H9 (cell line): ENCODE measurements around the gene RCAN1. TPM values are rescaled to one million over a fixed set of nuclear protein-coding genes. Genes with fewer than 3 reads are reported as not detected.

ENCODE experiments used
- DNase-seq: peaks from one replicate; pipeline ENCODE4 v3.0.0-alpha.2; 2017
- H2AFZ ChIP-seq: one replicate; pipeline ENCODE4 v1.6.1; 2013; ENCODE audit warnings: mild to moderate bottlenecking, low read length, control low read depth, moderate library complexity
- H2AK5ac ChIP-seq: 2 replicates; pipeline ENCODE4 v1.6.1; 2013; ENCODE audit warnings: low read length, control low read depth, mixed read lengths; ENCODE audit not compliant: insufficient read length
- H2BK120ac ChIP-seq: one replicate; pipeline ENCODE4 v1.6.1; 2013; ENCODE audit warnings: low read depth, mild to moderate bottlenecking, low read length, control low read depth, inconsistent platforms; ENCODE audit not compliant: poor library complexity, severe bottlenecking
- H2BK12ac ChIP-seq: 2 replicates; pipeline ENCODE4 v1.6.1; 2013; ENCODE audit warnings: low read length, control low read depth, mixed read lengths, low read depth; ENCODE audit not compliant: insufficient read length
- H2BK15ac ChIP-seq: 2 replicates; pipeline ENCODE4 v1.6.1; 2013; ENCODE audit warnings: low read depth, low read length, control low read depth
- H2BK20ac ChIP-seq: one replicate; pipeline ENCODE4 v1.6.1; 2013; ENCODE audit warnings: low read depth, mild to moderate bottlenecking, low read length, control low read depth, inconsistent platforms; ENCODE audit not compliant: poor library complexity, severe bottlenecking
- H2BK5ac ChIP-seq: 2 replicates; pipeline ENCODE4 v1.6.1; 2013; ENCODE audit warnings: low read length, control low read depth, mixed read lengths; ENCODE audit not compliant: insufficient read length
- H3K14ac ChIP-seq: 2 replicates; pipeline ENCODE4 v1.6.1; 2013; ENCODE audit warnings: low read length, control low read depth; ENCODE audit not compliant: insufficient read depth
- H3K18ac ChIP-seq: 2 replicates; pipeline ENCODE4 v1.6.1; 2013; ENCODE audit warnings: low read depth, mild to moderate bottlenecking, mixed read lengths, low read length, control low read depth; ENCODE audit not compliant: insufficient read length
- H3K23ac ChIP-seq: 2 replicates; pipeline ENCODE4 v1.6.1; 2013; ENCODE audit warnings: low read length, control low read depth, mixed read lengths, low read depth; ENCODE audit not compliant: insufficient read length
- H3K23me2 ChIP-seq: 2 replicates; pipeline ENCODE4 v1.6.1; 2013; ENCODE audit warnings: low read depth, mild to moderate bottlenecking, mixed read lengths, low read length, control low read depth; ENCODE audit not compliant: insufficient read length, poor library complexity, severe bottlenecking
- H3K27ac ChIP-seq: 2 replicates; pipeline ENCODE4 v1.5.1; 2013; ENCODE audit warnings: low read length, control low read depth, mixed read lengths, low read depth; ENCODE audit not compliant: insufficient read length
- H3K27me3 ChIP-seq: 2 replicates; pipeline ENCODE4 v1.6.1; 2013; ENCODE audit warnings: low read length, control low read depth, inconsistent platforms; ENCODE audit not compliant: insufficient read depth
- H3K4ac ChIP-seq: 2 replicates; pipeline ENCODE4 v1.6.1; 2013; ENCODE audit warnings: low read depth, mild to moderate bottlenecking, control low read depth, inconsistent platforms, low read length, moderate library complexity
- H3K4me1 ChIP-seq: 2 replicates; pipeline ENCODE4 v1.6.1; 2013; ENCODE audit warnings: low read length, control low read depth, inconsistent platforms; ENCODE audit not compliant: insufficient read depth
- H3K4me2 ChIP-seq: 2 replicates; pipeline ENCODE4 v1.6.1; 2013; ENCODE audit warnings: low read length, control low read depth, mixed read lengths; ENCODE audit not compliant: insufficient read length, insufficient read depth
- H3K56ac ChIP-seq: 2 replicates; pipeline ENCODE4 v1.6.1; 2013; ENCODE audit warnings: low read depth, mild to moderate bottlenecking, mixed read lengths, low read length, control low read depth; ENCODE audit not compliant: insufficient read length
- H3K79me1 ChIP-seq: 2 replicates; pipeline ENCODE4 v1.6.1; 2013; ENCODE audit warnings: low read depth, mild to moderate bottlenecking, moderate library complexity, low read length, control low read depth, inconsistent platforms; ENCODE audit not compliant: insufficient read depth, poor library complexity, severe bottlenecking
- H3K79me2 ChIP-seq: 2 replicates; pipeline ENCODE4 v1.6.1; 2013; ENCODE audit warnings: low read length, control low read depth, inconsistent platforms; ENCODE audit not compliant: insufficient read depth
- H3K9ac ChIP-seq: 2 replicates; pipeline ENCODE4 v1.6.1; 2013; ENCODE audit warnings: low read length, control low read depth, mixed read lengths; ENCODE audit not compliant: insufficient read length; ENCODE audit errors: extremely low read depth
- H3K9me3 ChIP-seq: one replicate; pipeline ENCODE4 v1.6.1; 2013; ENCODE audit warnings: low read depth, low read length, inconsistent platforms; ENCODE audit not compliant: control insufficient read depth
- H3T11ph ChIP-seq: one replicate; pipeline ENCODE4 v1.6.1; 2013; ENCODE audit warnings: mild to moderate bottlenecking, low read length, control low read depth, inconsistent platforms
- H4K20me1 ChIP-seq: one replicate; pipeline ENCODE4 v1.6.1; 2013; ENCODE audit not compliant: control insufficient read depth, insufficient read length, insufficient read depth
- H4K5ac ChIP-seq: 2 replicates; pipeline ENCODE4 v1.6.1; 2013; ENCODE audit warnings: low read depth, mild to moderate bottlenecking, mixed read lengths, low read length, control low read depth; ENCODE audit not compliant: insufficient read length
- H4K8ac ChIP-seq: replicated peaks from 2 replicates; pipeline ENCODE4 v1.6.1; 2013; ENCODE audit warnings: low read length, control low read depth, mixed read lengths, low read depth; ENCODE audit not compliant: insufficient read length
- H4K91ac ChIP-seq: 2 replicates; pipeline ENCODE4 v1.6.1; 2013; ENCODE audit warnings: low read depth, mild to moderate bottlenecking, moderate library complexity, mixed read lengths, low read length, control low read depth; ENCODE audit not compliant: insufficient read length
- H3K27ac Mint-ChIP-seq, 3 experiments: 2 replicates in 2 of 3; 3 replicates in 1 of 3; pipeline ENCODE4 v1.8.0; 2020 to 2021; ENCODE audit warnings: mixed read lengths in 3 of 3, mild to moderate bottlenecking in 1 of 3, moderate library complexity in 1 of 3
- H3K27me3 Mint-ChIP-seq: 2 replicates; pipeline ENCODE4 v1.8.0; 2021; ENCODE audit warnings: low read depth, mild to moderate bottlenecking, moderate library complexity, mixed read lengths
- H3K36me3 Mint-ChIP-seq, 3 experiments: 2 replicates in 2 of 3; 3 replicates in 1 of 3; pipeline ENCODE4 v1.8.0; 2020 to 2021; ENCODE audit warnings: low read depth in 3 of 3, mixed read lengths in 3 of 3; ENCODE audit not compliant: insufficient read depth in 1 of 3
- H3K4me1 Mint-ChIP-seq, 2 experiments: 2 replicates each; pipeline ENCODE4 v1.8.0; 2020; ENCODE audit warnings: mixed read lengths in 2 of 2
- H3K4me3 Mint-ChIP-seq, 2 experiments: 2 replicates in 1 of 2; 3 replicates in 1 of 2; pipeline ENCODE4 v1.8.0; 2020 to 2021; ENCODE audit warnings: mild to moderate bottlenecking in 2 of 2, mixed read lengths in 2 of 2, moderate library complexity in 1 of 2
- H3K9me3 Mint-ChIP-seq, 2 experiments: 2 replicates in 1 of 2; 3 replicates in 1 of 2; pipeline ENCODE4 v1.8.0; 2020; ENCODE audit warnings: mild to moderate bottlenecking in 2 of 2, mixed read lengths in 2 of 2, moderate library complexity in 1 of 2
- WGBS: extraction: QIAGEN DNeasy Blood & Tissue Kit; methylation state at CpG from one replicate; pipeline ENCODE4 v1.1.7; 2013; ENCODE audit warnings: missing lambda C conversion rate, low lambda C conversion rate, mixed read lengths; ENCODE audit not compliant: insufficient read length; ENCODE audit errors: extremely low coverage; 5-methylcytosine and 5-hydroxymethylcytosine counted together
- total RNA-seq: library from RNA; stranded (reverse); gene quantifications from 2 replicates; pipeline ENCODE4 v1.2.1, GENCODE V29; 2021
- TF ChIP-seq, protein P1 (sequence below): fragments of 200-600 bp; sonication (generic); conservative IDR thresholded peaks from 3 replicates; pipeline ENCODE4 v1.8.0; 2021; ENCODE audit warnings: antibody characterized with exemption, mild to moderate bottlenecking

Gene RCAN1
- total RNA-seq, 1 experiment from 2014 or later, result 7.0 TPM

DNA sequence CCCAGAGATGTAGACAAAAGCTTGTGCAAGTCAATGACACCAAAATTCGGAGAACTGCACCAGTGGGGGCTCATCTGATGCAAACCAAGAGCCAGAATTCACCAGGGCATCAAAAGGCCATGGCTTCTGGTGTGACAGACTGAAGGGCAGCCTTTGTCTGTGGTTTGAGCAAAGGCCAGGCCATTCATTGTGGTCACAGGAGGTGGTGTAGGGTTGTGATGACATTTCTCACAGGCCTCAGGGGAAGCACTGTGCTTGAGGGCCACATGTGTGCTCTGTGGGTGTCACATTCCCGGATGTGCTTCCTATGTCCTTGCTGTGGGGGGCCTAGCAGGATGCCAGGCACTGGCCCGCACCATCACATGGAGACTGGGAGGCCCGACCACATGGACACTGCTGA, 80.4 kb downstream of the RCAN1 start:
- Mint-ChIP-seq H3K9me3 (no peaks in the 10 kb centered on the region; a peak in 2 of 5 replicates), H3K27me3 (peaks cover 2% of the 10 kb centered on the region; the same call in 1 of the 2 replicates), H3K36me3 (no peaks in the 10 kb centered on the region; a peak in 1 of 7 replicates), H3K27ac (no peak overlapping the region), H3K4me3 (no peak overlapping the region), H3K4me1 (peaks cover 10 to 11% of the 10 kb centered on the region in 2 experiments)
- no peak overlapping the region for H2AK5ac ChIP-seq
- H3K4me1 ChIP-seq, result peaks cover 2% of the 10 kb centered on the region; the same call in 1 of the 2 replicates
- H3K4ac ChIP-seq, result no peak overlapping the region
- H2BK15ac ChIP-seq, result no peak overlapping the region
- H3K56ac ChIP-seq, result no peak overlapping the region
- no peak overlapping the region for H2BK120ac ChIP-seq
- no peak overlapping the region for H4K8ac ChIP-seq
- no peak overlapping the region for H4K91ac ChIP-seq
- no peaks in the 10 kb centered on the region for H3K23me2 ChIP-seq
- no peak overlapping the region for H2BK12ac ChIP-seq
- H2AFZ ChIP-seq, result no peak overlapping the region
- no peaks in the 10 kb centered on the region for H3K9me3 ChIP-seq
- H3K23ac ChIP-seq, result no peak overlapping the region
- H3K79me1 ChIP-seq, result no peaks in the 10 kb centered on the region
- H3T11ph ChIP-seq, result no peak overlapping the region
- no peak overlapping the region for H4K5ac ChIP-seq
- H3K27ac ChIP-seq, result no peak overlapping the region
- H3K18ac ChIP-seq, result no peak overlapping the region
- no peaks in the 10 kb centered on the region for H3K27me3 ChIP-seq
- no CpG with 5 or more reads among the region's 4 CpGs for WGBS
- no peak overlapping the region for H3K4me2 ChIP-seq
- no peak overlapping the region for H2BK5ac ChIP-seq
- DNase-seq, result no peak
- H2BK20ac ChIP-seq, result no peak overlapping the region
- TF ChIP-seq, protein P1, sequence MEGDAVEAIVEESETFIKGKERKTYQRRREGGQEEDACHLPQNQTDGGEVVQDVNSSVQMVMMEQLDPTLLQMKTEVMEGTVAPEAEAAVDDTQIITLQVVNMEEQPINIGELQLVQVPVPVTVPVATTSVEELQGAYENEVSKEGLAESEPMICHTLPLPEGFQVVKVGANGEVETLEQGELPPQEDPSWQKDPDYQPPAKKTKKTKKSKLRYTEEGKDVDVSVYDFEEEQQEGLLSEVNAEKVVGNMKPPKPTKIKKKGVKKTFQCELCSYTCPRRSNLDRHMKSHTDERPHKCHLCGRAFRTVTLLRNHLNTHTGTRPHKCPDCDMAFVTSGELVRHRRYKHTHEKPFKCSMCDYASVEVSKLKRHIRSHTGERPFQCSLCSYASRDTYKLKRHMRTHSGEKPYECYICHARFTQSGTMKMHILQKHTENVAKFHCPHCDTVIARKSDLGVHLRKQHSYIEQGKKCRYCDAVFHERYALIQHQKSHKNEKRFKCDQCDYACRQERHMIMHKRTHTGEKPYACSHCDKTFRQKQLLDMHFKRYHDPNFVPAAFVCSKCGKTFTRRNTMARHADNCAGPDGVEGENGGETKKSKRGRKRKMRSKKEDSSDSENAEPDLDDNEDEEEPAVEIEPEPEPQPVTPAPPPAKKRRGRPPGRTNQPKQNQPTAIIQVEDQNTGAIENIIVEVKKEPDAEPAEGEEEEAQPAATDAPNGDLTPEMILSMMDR, result no peak
- no peaks in the 10 kb centered on the region for H3K79me2 ChIP-seq
- no peak overlapping the region for H3K9ac ChIP-seq
- H4K20me1 ChIP-seq, result no peaks in the 10 kb centered on the region
- H3K14ac ChIP-seq, result no peak overlapping the region
